Measurements from ENCODE around the gene CNOT9.

- TF ChIP-seq POLR2A (IDR thresholded peaks at IDR 0.05) = no peak
- no peak for TF ChIP-seq CTCF (IDR thresholded peaks at IDR 0.05)
Observed at GRCh38 chr2:218558986-218559385, 9.7 kb upstream of the CNOT9 start.

Data from transverse colon (tissue), 3 donors.